ENCODE results near the gene TSGA10IP. TPM values are rescaled to one million over a fixed set of nuclear protein-coding genes. Genes with fewer than 3 reads are reported as not detected.
A peak's percentile ranks its signal among the peaks of the same experiment; 100 is the strongest.

Gene TSGA10IP
- total and polyA plus RNA-seq, 2 donors (not counting 1 experiment from before 2014, with no cell fraction given), result not detected

- ChIA-PET POLR2A (no interaction called here), CTCF (interaction anchor here (0.8 kb wide), 1 partner anchor 56 kb away, joined by 3 read pairs; no protein-coding TSS in a partner anchor)
- intact Hi-C loops (cut with micrococcal nuclease), result no loop called here
- H3K9me3 ChIP-seq (ENCODE audit: control extremely low read depth in 1 of 3, control insufficient read depth in 2 of 3, insufficient read depth in 1 of 3, low read length in 2 of 3), result no peaks in the 10 kb centered on the region
- H3K9me3 Mint-ChIP-seq (ENCODE audit: insufficient read depth), result no peaks in the 10 kb centered on the region
- TF ChIP-seq EZH2 (IDR thresholded peaks at IDR 0.05; ENCODE audit: borderline replicate concordance, insufficient read depth, low read depth, low read length, poor library complexity, severe bottlenecking) (no peak), CTCF (IDR thresholded peaks at IDR 0.05) (no peak)
- peak overlapping the region; percentile 6 for H3K4me3 Mint-ChIP-seq
- peak overlapping the region; percentile 41 for H2AFZ ChIP-seq (ENCODE audit: insufficient read depth, low read depth, low read length, poor library complexity, severe bottlenecking)
- H3K27ac ChIP-seq (ENCODE audit: low read length in 2 of 2), result no peak overlapping the region
- H3K9ac ChIP-seq (ENCODE audit: low read length), result no peak overlapping the region
- ATAC-seq (ENCODE audit: low read depth) (no peak), DNase-seq (no peak)
- H3K36me3 ChIP-seq (replicated peaks in 1 of 2; ENCODE audit: control extremely low read depth in 1 of 2, control insufficient read depth in 1 of 2, extremely low read depth in 1 of 2, insufficient read depth in 2 of 2, low read length in 1 of 2), result no peaks in the 10 kb centered on the region
- H3K4me1 Mint-ChIP-seq, result peaks cover 13% of the 10 kb centered on the region
- peaks cover 0 to 3% (median 0%) of the 10 kb centered on the region in 4 experiments for H3K27me3 ChIP-seq (replicated peaks in 1 of 4; ENCODE audit: control extremely low read depth in 1 of 4, control insufficient read depth in 3 of 4, insufficient read depth in 4 of 4, low read length in 3 of 4)
- no peaks in the 10 kb centered on the region for H3K27me3 Mint-ChIP-seq
- peak overlapping the region; percentile 32 for H3K4me2 ChIP-seq (replicated peaks; ENCODE audit: low read depth, low read length, poor library complexity, severe bottlenecking)
- 90% methylated on average over 7 of the region's 9 CpGs for WGBS (ENCODE audit: insufficient coverage)
- H4K20me1 ChIP-seq (ENCODE audit: control insufficient read depth, insufficient read depth, low read length, poor library complexity, severe bottlenecking), result no peaks in the 10 kb centered on the region
- H3K4me3 ChIP-seq (ENCODE audit: control extremely low read depth in 1 of 5, extremely low read depth in 1 of 5, insufficient read depth in 1 of 5, low read depth in 2 of 5, low read length in 4 of 5), result no peak overlapping the region
- H3K79me2 ChIP-seq (ENCODE audit: control insufficient read depth, insufficient read depth, low read length), result no peaks in the 10 kb centered on the region
- H3K4me1 ChIP-seq (ENCODE audit: control insufficient read depth in 2 of 2, insufficient read depth in 2 of 2, low read length in 2 of 2), result peaks cover 7 to 12% of the 10 kb centered on the region in 2 donors
- H3K27ac Mint-ChIP-seq, result peak overlapping the region; percentile 39
Observed at GRCh38 chr11:65941720-65942310, 3.5 kb upstream of the TSGA10IP start.

GRCh38 chr11:65942531-65942930 is 2.7 kb upstream of the TSGA10IP start:
- no peak overlapping the region for H3K27ac ChIP-seq (ENCODE audit: low read length in 2 of 2)
- no peak for ATAC-seq (ENCODE audit: low read depth)
- Mint-ChIP-seq H3K27ac (no peak overlapping the region), H3K9me3 (ENCODE audit: insufficient read depth) (no peaks in the 10 kb centered on the region), H3K4me1 (peaks cover 13% of the 10 kb centered on the region), H3K27me3 (no peaks in the 10 kb centered on the region), H3K4me3 (no peak overlapping the region)
- H3K4me1 ChIP-seq (ENCODE audit: control insufficient read depth in 2 of 2, insufficient read depth in 2 of 2, low read length in 2 of 2), result peaks cover 7 to 12% of the 10 kb centered on the region in 2 donors
- peaks cover 0 to 2% (median 0%) of the 10 kb centered on the region in 4 experiments for H3K27me3 ChIP-seq (replicated peaks in 1 of 4; ENCODE audit: control extremely low read depth in 1 of 4, control insufficient read depth in 3 of 4, insufficient read depth in 4 of 4, low read length in 3 of 4)
- H4K20me1 ChIP-seq (ENCODE audit: control insufficient read depth, insufficient read depth, low read length, poor library complexity, severe bottlenecking), result no peaks in the 10 kb centered on the region
- H3K36me3 ChIP-seq (replicated peaks in 1 of 2; ENCODE audit: control extremely low read depth in 1 of 2, control insufficient read depth in 1 of 2, extremely low read depth in 1 of 2, insufficient read depth in 2 of 2, low read length in 1 of 2), result no peaks in the 10 kb centered on the region
- H2AFZ ChIP-seq (ENCODE audit: insufficient read depth, low read depth, low read length, poor library complexity, severe bottlenecking), result no peak overlapping the region
- no peak overlapping the region for H3K9ac ChIP-seq (ENCODE audit: low read length)
- TF ChIP-seq EZH2 (IDR thresholded peaks at IDR 0.05; ENCODE audit: borderline replicate concordance, insufficient read depth, low read depth, low read length, poor library complexity, severe bottlenecking), result no peak
- no peak for TF ChIP-seq CTCF (IDR thresholded peaks at IDR 0.05)
- intact Hi-C loops (cut with micrococcal nuclease), result no loop called here
- ChIA-PET POLR2A (interaction anchor here (1.1 kb wide), 1 partner anchor 37 kb away, joined by 3 read pairs; no protein-coding TSS in a partner anchor), CTCF (interaction anchor here (0.6 to 0.8 kb wide), 2 partner anchors 57 to 246 kb away, joined by 3 to 5 read pairs; no protein-coding TSS in a partner anchor)
- H3K4me2 ChIP-seq (replicated peaks; ENCODE audit: low read depth, low read length, poor library complexity, severe bottlenecking), result no peak overlapping the region
- H3K4me3 ChIP-seq (ENCODE audit: control extremely low read depth in 1 of 5, extremely low read depth in 1 of 5, insufficient read depth in 1 of 5, low read depth in 2 of 5, low read length in 4 of 5), result no peak overlapping the region
- 97% methylated on average over 7 of the region's 7 CpGs for WGBS (ENCODE audit: insufficient coverage)
- DNase-seq, result no peak
- H3K9me3 ChIP-seq (ENCODE audit: control extremely low read depth in 1 of 3, control insufficient read depth in 2 of 3, insufficient read depth in 1 of 3, low read length in 2 of 3), result no peaks in the 10 kb centered on the region
- no peaks in the 10 kb centered on the region for H3K79me2 ChIP-seq (ENCODE audit: control insufficient read depth, insufficient read depth, low read length)

Data from B cell (primary cell).